K562 (cell line): Measurements from ENCODE around the gene CHI3L1.

Experiments used
- ARNT ChIP-seq, 2 experiments: fragments of 450-650 bp; IDR thresholded peaks; 2 replicates each; pipeline ENCODE4 v1.6.1; 2016; ENCODE audit warnings: mild to moderate bottlenecking in 1 of 2
- ATF2 ChIP-seq: sonication (generic); formaldehyde crosslinking; IDR thresholded peaks from 2 replicates; pipeline ENCODE4 v1.8.1; 2022; ENCODE audit warnings: missing genetic modification reagents
- BRF1 ChIP-seq: IDR thresholded peaks from 3 replicates; pipeline ENCODE4 v1.6.1; 2011; ENCODE audit warnings: borderline replicate concordance, mild to moderate bottlenecking; ENCODE audit not compliant: insufficient read length; ENCODE audit errors: extremely low read depth
- HIVEP1 ChIP-seq: fragments of 250-450 bp; sonication (Bioruptor Pico); IDR thresholded peaks from 2 replicates; pipeline ENCODE4 v1.4.0; 2020; ENCODE audit warnings: mild to moderate bottlenecking
- HMG20B ChIP-seq: fragments of 250-450 bp; sonication (Bioruptor Pico); IDR thresholded peaks from 2 replicates; pipeline ENCODE4 v1.5.0; 2021; ENCODE audit warnings: mild to moderate bottlenecking
- NCOA6 ChIP-seq: fragments of 450-650 bp; IDR thresholded peaks from 2 replicates; pipeline ENCODE4 v1.6.1; 2017; ENCODE audit warnings: mild to moderate bottlenecking
- POLR2A ChIP-seq: fragments of 450-650 bp; conservative IDR thresholded peaks from 2 replicates; pipeline ENCODE4 v1.6.1; 2016
- SIN3A ChIP-seq, 2 experiments: fragments of 150-350 bp in 1 of 2; IDR thresholded peaks; 2 replicates each; pipeline ENCODE4 v1.6.1; 2011 to 2016; ENCODE audit warnings: borderline replicate concordance in 2 of 2, low read depth in 2 of 2, low read length in 2 of 2, mild to moderate bottlenecking in 2 of 2, moderate library complexity in 2 of 2; ENCODE audit not compliant: control insufficient read depth in 1 of 2
- YY1 ChIP-seq, 3 experiments: IDR thresholded peaks; 2 replicates each; pipeline ENCODE4 v1.6.1; 2011; ENCODE audit warnings: low read length in 2 of 3, mild to moderate bottlenecking in 2 of 3, moderate library complexity in 2 of 3, borderline replicate concordance in 1 of 3, control low read depth in 1 of 3, low read depth in 1 of 3; ENCODE audit not compliant: insufficient read depth in 3 of 3, insufficient replicate concordance in 2 of 3, control insufficient read depth in 1 of 3, insufficient read length in 1 of 3; ENCODE audit errors: extremely low read depth in 1 of 3
- ZFP1 ChIP-seq: fragments of 450-650 bp; formaldehyde crosslinking; IDR thresholded peaks from 2 replicates; pipeline ENCODE4 v1.4.0; 2020; ENCODE audit warnings: mild to moderate bottlenecking, mixed read lengths
- ZFP36 ChIP-seq: fragments of 150-350 bp; IDR thresholded peaks from 2 replicates; pipeline ENCODE4 v1.6.1; 2018; ENCODE audit warnings: low read length, low read depth; ENCODE audit not compliant: partially characterized antibody
- ZNF354B ChIP-seq: fragments of 250-450 bp; sonication (Bioruptor Pico); IDR thresholded peaks from 2 replicates; pipeline ENCODE4 v1.4.0; 2020
- ZNF766 ChIP-seq: fragments of 200-800 bp; sonication (Bioruptor generic); conservative IDR thresholded peaks from 2 replicates; pipeline ENCODE4 v1.6.1; 2016; ENCODE audit warnings: missing genetic modification characterization, missing compliant biosample characterization
- ZZZ3 ChIP-seq: fragments of 450-650 bp; IDR thresholded peaks from 2 replicates; pipeline ENCODE4 v1.6.1; 2016; ENCODE audit warnings: antibody characterized with exemption, mild to moderate bottlenecking, moderate library complexity

GRCh38 chr1:203165101-203165799, 21.3 kb downstream of the CHI3L1 start:
- TF ChIP-seq BRF1: no peak
- TF ChIP-seq ARNT (IDR thresholded peaks at IDR 0.05): no peak
- no peak for TF ChIP-seq NCOA6
- TF ChIP-seq ZNF766 (CRISPR knock-in tag): no peak
- TF ChIP-seq ATF2 (CRISPR knock-in tag): no peak
- TF ChIP-seq ZZZ3: no peak
- no peak for TF ChIP-seq HMG20B (CRISPR knock-in tag)
- no peak for TF ChIP-seq ZFP36
- TF ChIP-seq HIVEP1: no peak
- no peak for TF ChIP-seq ZFP1
- no peak for TF ChIP-seq POLR2A
- TF ChIP-seq ZNF354B (CRISPR knock-in tag): no peak
- no peak for TF ChIP-seq YY1 (IDR thresholded peaks at IDR 0.05; ENCODE audit: borderline replicate concordance in 1 of 3, control insufficient read depth in 1 of 3, extremely low read depth in 1 of 3, insufficient read depth in 3 of 3, insufficient read length in 1 of 3, insufficient replicate concordance in 2 of 3, low read depth in 1 of 3, low read length in 2 of 3)
- no peak for TF ChIP-seq SIN3A (IDR thresholded peaks at IDR 0.05; ENCODE audit: borderline replicate concordance in 2 of 2, control insufficient read depth in 1 of 2, low read depth in 2 of 2, low read length in 2 of 2)
